B cell (primary cell): ENCODE data around the gene PP2D1. TPM values are rescaled to one million over a fixed set of nuclear protein-coding genes. Genes with fewer than 3 reads are reported as not detected.

Experiments used
- ATAC-seq: fragments of 200-7000 bp; cut with Tn5 transposase; one replicate; pipeline ENCODE4 v1.10.0; 2021; ENCODE audit warnings: low read depth, mild to moderate bottlenecking, moderate number of reproducible peaks, moderate library complexity
- CTCF ChIA-PET: fragments of 350-600 bp; sonication (Branson Sonifier 250); formaldehyde crosslinking; loops from one replicate; lab custom pipeline; 2021; ENCODE audit warnings: antibody characterized with exemption, inconsistent platforms; lab: Charles Lee
- POLR2A ChIA-PET: fragments of 350-600 bp; sonication (Branson Sonifier 250); formaldehyde crosslinking; loops from one replicate; lab custom pipeline; 2021; ENCODE audit warnings: antibody characterized with exemption; lab: Charles Lee
- DNase-seq: peaks from one replicate; pipeline ENCODE4 v3.0.0; 2013
- H2AFZ ChIP-seq: 2 replicates; pipeline ENCODE4 v1.6.1; 2012; ENCODE audit warnings: mild to moderate bottlenecking, low read depth, low read length; ENCODE audit not compliant: insufficient read depth, poor library complexity, severe bottlenecking
- H3K27ac ChIP-seq, 2 donors: 1 replicate in 1 of 2; 2 replicates in 1 of 2; pipeline ENCODE4 v1.5.1; 2012 to 2013; ENCODE audit warnings: low read length in 2 of 2, mild to moderate bottlenecking in 2 of 2, moderate library complexity in 1 of 2
- H3K27me3 ChIP-seq, 4 experiments: fragments of 200-600 bp in 1 of 4; sonication (generic) in 1 of 4; replicated peaks in 1 of 4; 1 replicate in 2 of 4; 2 replicates in 2 of 4; pipeline versions ENCODE4 v1.6.1 to v1.7.0; 2013 to 2016; ENCODE audit warnings: low read length in 3 of 4, mild to moderate bottlenecking in 2 of 4, mixed read lengths in 1 of 4, moderate library complexity in 1 of 4; ENCODE audit not compliant: insufficient read depth in 4 of 4, control insufficient read depth in 3 of 4; ENCODE audit errors: control extremely low read depth in 1 of 4
- H3K36me3 ChIP-seq, 2 experiments: replicated peaks in 1 of 2; 1 replicate in 1 of 2; 2 replicates in 1 of 2; pipeline versions ENCODE4 v1.6.1 to v1.7.1; 2013; ENCODE audit warnings: low read length in 1 of 2; ENCODE audit not compliant: insufficient read depth in 2 of 2, control insufficient read depth in 1 of 2; ENCODE audit errors: control extremely low read depth in 1 of 2, extremely low read depth in 1 of 2
- H3K4me1 ChIP-seq, 2 donors: fragments of 200-600 bp in 1 of 2; sonication (generic) in 1 of 2; 1 replicate in 1 of 2; 2 replicates in 1 of 2; pipeline versions ENCODE4 v1.5.1 to v1.6.1; 2013 to 2017; ENCODE audit warnings: low read length in 2 of 2; ENCODE audit not compliant: control insufficient read depth in 2 of 2, insufficient read depth in 2 of 2
- H3K4me2 ChIP-seq: replicated peaks from 2 replicates; pipeline ENCODE3; 2012; ENCODE audit warnings: mild to moderate bottlenecking, low read depth, low read length; ENCODE audit not compliant: poor library complexity, severe bottlenecking
- H3K4me3 ChIP-seq, 5 experiments: fragments of 200-600 bp in 1 of 5; sonication (generic) in 1 of 5; 1 replicate in 3 of 5; 2 replicates in 2 of 5; pipeline versions ENCODE4 v1.5.1 to v1.7.0; 2011 to 2016; ENCODE audit warnings: low read length in 4 of 5, mild to moderate bottlenecking in 4 of 5, low read depth in 2 of 5, control low read depth in 1 of 5, moderate library complexity in 1 of 5; ENCODE audit not compliant: insufficient read depth in 1 of 5; ENCODE audit errors: control extremely low read depth in 1 of 5, extremely low read depth in 1 of 5
- H3K79me2 ChIP-seq: fragments of 200-600 bp; sonication (generic); one replicate; pipeline ENCODE4 v1.6.0; 2016; ENCODE audit warnings: low read length; ENCODE audit not compliant: control insufficient read depth, insufficient read depth
- H3K9ac ChIP-seq: fragments of 200-600 bp; sonication (generic); 2 replicates; pipeline ENCODE4 v1.6.1; 2017; ENCODE audit warnings: mild to moderate bottlenecking, low read length, moderate library complexity
- H3K9me3 ChIP-seq, 3 donors: one replicate each; pipeline versions ENCODE4 v1.6.1 to v1.7.1; 2013; ENCODE audit warnings: low read length in 2 of 3; ENCODE audit not compliant: control insufficient read depth in 2 of 3, insufficient read depth in 1 of 3; ENCODE audit errors: control extremely low read depth in 1 of 3
- H4K20me1 ChIP-seq: 2 replicates; pipeline ENCODE4 v1.6.0; 2012; ENCODE audit warnings: mild to moderate bottlenecking, low read length; ENCODE audit not compliant: insufficient read depth, control insufficient read depth, poor library complexity, severe bottlenecking
- H3K27ac Mint-ChIP-seq: one replicate; pipeline ENCODE4 v1.8.0; 2021; ENCODE audit warnings: mixed read lengths
- H3K27me3 Mint-ChIP-seq: one replicate; pipeline ENCODE4 v1.8.0; 2021; ENCODE audit warnings: mixed read lengths
- H3K4me1 Mint-ChIP-seq: one replicate; pipeline ENCODE4 v1.8.0; 2021; ENCODE audit warnings: mixed read lengths
- H3K4me3 Mint-ChIP-seq: one replicate; pipeline ENCODE4 v1.8.0; 2021; ENCODE audit warnings: mixed read lengths
- H3K9me3 Mint-ChIP-seq: one replicate; pipeline ENCODE4 v1.8.0; 2022; ENCODE audit warnings: mixed read lengths; ENCODE audit not compliant: insufficient read depth
- CTCF ChIP-seq: fragments of 200-600 bp; IDR thresholded peaks from one replicate; pipeline ENCODE4 v1.8.0; 2022; ENCODE audit warnings: antibody characterized with exemption, mild to moderate bottlenecking
- EZH2 ChIP-seq: IDR thresholded peaks from 2 replicates; pipeline ENCODE4 v1.6.1; 2012; ENCODE audit warnings: borderline replicate concordance, low read depth, mild to moderate bottlenecking, moderate library complexity, low read length; ENCODE audit not compliant: insufficient read depth, poor library complexity, severe bottlenecking
- WGBS: methylation state at CpG from one replicate; pipeline ENCODE4 v1.1.5; 2013; ENCODE audit warnings: missing lambda C conversion rate; ENCODE audit not compliant: insufficient coverage; 5-methylcytosine and 5-hydroxymethylcytosine counted together
- intact Hi-C: fragments of 100-400 bp; cut with micrococcal nuclease; formaldehyde crosslinking; loops from one replicate; pipeline ENCODE4 v1.10.0; 2022
- polyA plus RNA-seq: library from polyadenylated mRNA; depleted of rRNA; stranded (reverse); fragments of >200 nt; gene quantifications from 2 replicates; pipeline ENCODE4 v1.2.3, GENCODE V29; 2012
- total RNA-seq, 2 donors: library from RNA; stranded (reverse); fragments of 120-200 nt in 1 of 2; gene quantifications; 1 replicate in 1 of 2; 2 replicates in 1 of 2; pipeline versions ENCODE4 v1.2.3 to v1.2.4, GENCODE V29; 2013 to 2022

The PP2D1 gene
- total and polyA plus RNA-seq, 2 donors (not counting 1 experiment from before 2014, with no cell fraction given) = not detected

GRCh38 chr3:20039466-20039764, 27.4 kb upstream of the PP2D1 start:
- peak overlapping the region; percentile 90 for H3K4me3 Mint-ChIP-seq
- DNase-seq (no peak), ATAC-seq (no peak)
- H3K27ac Mint-ChIP-seq = peak overlapping the region; percentile 78
- Histone ChIP-seq H3K36me3 (no peaks in the 10 kb centered on the region), H3K4me3 (peak overlapping the region; percentile 67 to 87 (median 74)), H4K20me1 (no peaks in the 10 kb centered on the region), H3K9ac (peak overlapping the region; percentile 65), H3K27me3 (no peaks in the 10 kb centered on the region), H3K27ac (peak overlapping the region; percentile 81 to 87), H2AFZ (peak overlapping the region; percentile 91), H3K79me2 (peaks cover 38% of the 10 kb centered on the region), H3K4me1 (peaks cover 39 to 45% of the 10 kb centered on the region in 2 donors), H3K4me2 (peak overlapping the region; percentile 67), H3K9me3 (no peaks in the 10 kb centered on the region)
- ChIA-PET POLR2A (interaction anchor here (1.7 kb wide), 1 partner anchor 86 kb away, joined by 5 read pairs; no protein-coding TSS in a partner anchor), CTCF (interaction anchor here (1.0 to 2.4 kb wide), 3 partner anchors 16 to 109 kb away, joined by 3 to 8 read pairs (median 5); no protein-coding TSS in a partner anchor)
- intact Hi-C loops = loop anchor here (1.0 kb wide), 4 partner anchors 9 to 92 kb away; partner anchors contain the start of gene RAB5A
- H3K27me3 Mint-ChIP-seq = no peaks in the 10 kb centered on the region
- no peaks in the 10 kb centered on the region for H3K9me3 Mint-ChIP-seq
- TF ChIP-seq CTCF = no peak
- no peak for TF ChIP-seq EZH2
- whole genome bisulfite sequencing = 0% methylated on average over 1 of the region's 4 CpGs
- H3K4me1 Mint-ChIP-seq = peaks cover 39% of the 10 kb centered on the region

GRCh38 chr3:20038699-20039465, 26.8 kb upstream of the PP2D1 start:
- TF ChIP-seq EZH2 (no peak), CTCF (no peak)
- Histone ChIP-seq H3K4me1 (peaks cover 35 to 40% of the 10 kb centered on the region in 2 donors), H3K36me3 (no peaks in the 10 kb centered on the region), H3K4me3 (peak overlapping the region; percentile 67 to 87 (median 74)), H3K9me3 (no peaks in the 10 kb centered on the region), H3K79me2 (peaks cover 33% of the 10 kb centered on the region), H2AFZ (peak overlapping the region; percentile 91), H3K4me2 (peak overlapping the region; percentile 67), H3K9ac (peak overlapping the region; percentile 65), H3K27me3 (no peaks in the 10 kb centered on the region), H4K20me1 (no peaks in the 10 kb centered on the region), H3K27ac (peak overlapping the region; percentile 81 to 87)
- POLR2A ChIA-PET = no interaction called here
- peak overlapping the region; percentile 90 for H3K4me3 Mint-ChIP-seq
- DNase-seq (peak; percentile 32), ATAC-seq (no peak)
- peak overlapping the region; percentile 78 for H3K27ac Mint-ChIP-seq
- 5% methylated on average over 11 of the region's 16 CpGs for WGBS
- H3K27me3 Mint-ChIP-seq = no peaks in the 10 kb centered on the region
- H3K9me3 Mint-ChIP-seq = no peaks in the 10 kb centered on the region
- H3K4me1 Mint-ChIP-seq = peaks cover 37% of the 10 kb centered on the region
- intact Hi-C loops = loop anchor here (1.0 kb wide), 4 partner anchors 9 to 92 kb away; partner anchors contain the start of gene RAB5A
- CTCF ChIA-PET = interaction anchor here (0.6 to 0.9 kb wide), 3 partner anchors 12 to 147 kb away, joined by 3 read pairs; partner anchors contain the start of gene SGO1
